ENCODE data around the gene IPP. TPM values are rescaled to one million over a fixed set of nuclear protein-coding genes. Genes with fewer than 3 reads are reported as not detected.
"Not testable (repeated sequence)": the region's sequence is repeated elsewhere in the genome, so short reads cannot be mapped to it uniquely, and the experiment has no call there.

Gene IPP
- total and polyA plus RNA-seq, 4 donors = 3.9 to 16.0 (median 8.4) TPM

DNA sequence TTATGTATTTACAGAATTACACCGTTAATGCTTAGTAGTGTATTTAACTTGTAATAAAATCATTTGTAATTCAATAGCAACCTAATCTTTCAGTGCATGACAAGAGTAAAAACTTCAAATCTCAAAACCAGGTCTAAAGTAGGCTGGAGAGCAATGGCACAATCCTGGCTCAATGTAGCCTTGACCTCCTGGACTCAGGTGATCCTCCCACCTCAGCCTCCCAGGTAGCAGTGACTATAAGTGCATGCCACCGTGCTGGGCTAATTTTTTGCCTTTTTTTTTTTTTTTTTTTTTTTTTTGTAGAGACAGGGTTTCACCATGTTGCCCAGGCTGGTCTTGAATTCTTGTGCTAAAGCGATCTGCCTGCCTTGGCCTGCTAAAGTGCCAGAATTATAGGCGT is 11.3 kb downstream of the IPP start:
- no peak for ATAC-seq (ENCODE audit: insufficient read depth, low FRiP score)
- H3K27ac ChIP-seq (ENCODE audit: low read depth in 1 of 2, low read length in 1 of 2) = no peak overlapping the region
- peaks cover 2 to 7% (median 4%) of the 10 kb centered on the region in 4 donors for H3K36me3 ChIP-seq (ENCODE audit: control insufficient read depth in 4 of 4, insufficient read depth in 4 of 4, low read length in 4 of 4)
- no peak for DNase-seq
- H3K9me3 ChIP-seq (ENCODE audit: control insufficient read depth in 4 of 4, insufficient read depth in 3 of 4, low read length in 3 of 4) = no peaks in the 10 kb centered on the region
- peaks cover 0 to 3% (median 0%) of the 10 kb centered on the region in 5 donors for H3K4me1 ChIP-seq (ENCODE audit: control insufficient read depth in 5 of 5, insufficient read depth in 5 of 5, low read length in 5 of 5)
- 93 to 94% methylated on average over 4 of the region's 4 CpGs for WGBS, 2 donors
- no peak overlapping the region for H3K9ac ChIP-seq (ENCODE audit: insufficient read depth in 1 of 2, low read length in 2 of 2)
- H3K27me3 ChIP-seq (ENCODE audit: control insufficient read depth in 3 of 3, insufficient read depth in 3 of 3, low read length in 2 of 3) = no peaks in the 10 kb centered on the region
- no peak overlapping the region for H3K4me3 ChIP-seq
- TF ChIP-seq, protein P1, sequence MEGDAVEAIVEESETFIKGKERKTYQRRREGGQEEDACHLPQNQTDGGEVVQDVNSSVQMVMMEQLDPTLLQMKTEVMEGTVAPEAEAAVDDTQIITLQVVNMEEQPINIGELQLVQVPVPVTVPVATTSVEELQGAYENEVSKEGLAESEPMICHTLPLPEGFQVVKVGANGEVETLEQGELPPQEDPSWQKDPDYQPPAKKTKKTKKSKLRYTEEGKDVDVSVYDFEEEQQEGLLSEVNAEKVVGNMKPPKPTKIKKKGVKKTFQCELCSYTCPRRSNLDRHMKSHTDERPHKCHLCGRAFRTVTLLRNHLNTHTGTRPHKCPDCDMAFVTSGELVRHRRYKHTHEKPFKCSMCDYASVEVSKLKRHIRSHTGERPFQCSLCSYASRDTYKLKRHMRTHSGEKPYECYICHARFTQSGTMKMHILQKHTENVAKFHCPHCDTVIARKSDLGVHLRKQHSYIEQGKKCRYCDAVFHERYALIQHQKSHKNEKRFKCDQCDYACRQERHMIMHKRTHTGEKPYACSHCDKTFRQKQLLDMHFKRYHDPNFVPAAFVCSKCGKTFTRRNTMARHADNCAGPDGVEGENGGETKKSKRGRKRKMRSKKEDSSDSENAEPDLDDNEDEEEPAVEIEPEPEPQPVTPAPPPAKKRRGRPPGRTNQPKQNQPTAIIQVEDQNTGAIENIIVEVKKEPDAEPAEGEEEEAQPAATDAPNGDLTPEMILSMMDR (IDR thresholded peaks at IDR 0.05; ENCODE audit: control extremely low read depth, extremely low read depth) = no peak

DNA sequence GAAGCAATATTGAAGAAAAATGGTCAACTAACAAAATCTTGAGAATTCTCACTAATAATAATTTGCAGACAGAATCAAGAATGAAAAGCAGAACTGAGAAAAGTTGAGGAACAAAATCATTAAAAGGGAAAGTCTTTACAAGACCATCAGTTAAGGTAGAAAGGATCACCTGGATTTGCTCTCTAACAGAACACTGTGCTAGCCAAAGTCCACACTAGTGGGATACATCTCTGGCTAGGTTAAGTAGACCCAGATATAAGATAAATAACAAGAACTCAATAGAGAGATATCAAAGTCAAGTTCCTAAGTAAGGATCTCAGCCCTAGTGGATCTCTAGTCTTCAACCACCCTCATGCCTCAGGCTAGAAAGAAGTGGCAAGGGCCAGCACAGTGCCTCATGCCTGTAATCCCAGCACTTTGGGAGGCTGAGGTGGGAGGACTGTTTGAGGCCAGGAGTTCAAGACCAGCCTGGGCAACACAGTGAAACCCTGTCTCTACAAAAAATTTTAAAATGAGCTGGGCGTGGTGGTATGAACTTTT is 19.6 kb downstream of the IPP start:
- DNase-seq = no peak
- Histone ChIP-seq H3K9ac (ENCODE audit: insufficient read depth in 1 of 2, low read length in 2 of 2) (no peak overlapping the region), H3K4me3 (no peak overlapping the region), H3K27ac (ENCODE audit: low read depth in 1 of 2, low read length in 1 of 2) (peak overlapping the region in 1 of 2 donors; percentile 15), H3K36me3 (ENCODE audit: control insufficient read depth in 4 of 4, insufficient read depth in 4 of 4, low read length in 4 of 4) (peaks cover 0 to 8% (median 2%) of the 10 kb centered on the region in 4 donors), H3K27me3 (ENCODE audit: control insufficient read depth in 3 of 3, insufficient read depth in 3 of 3, low read length in 2 of 3) (no peaks in the 10 kb centered on the region), H3K4me1 (ENCODE audit: control insufficient read depth in 5 of 5, insufficient read depth in 5 of 5, low read length in 5 of 5) (no peaks in the 10 kb centered on the region), H3K9me3 (ENCODE audit: control insufficient read depth in 4 of 4, insufficient read depth in 3 of 4, low read length in 3 of 4) (no peaks in the 10 kb centered on the region)
- no peak for ATAC-seq (ENCODE audit: insufficient read depth, low FRiP score)
- WGBS, 2 donors = 96 to 100% methylated on average over 1 of the region's 1 CpG
- TF ChIP-seq, protein P1 (IDR thresholded peaks at IDR 0.05; ENCODE audit: control extremely low read depth, extremely low read depth) = no peak

DNA sequence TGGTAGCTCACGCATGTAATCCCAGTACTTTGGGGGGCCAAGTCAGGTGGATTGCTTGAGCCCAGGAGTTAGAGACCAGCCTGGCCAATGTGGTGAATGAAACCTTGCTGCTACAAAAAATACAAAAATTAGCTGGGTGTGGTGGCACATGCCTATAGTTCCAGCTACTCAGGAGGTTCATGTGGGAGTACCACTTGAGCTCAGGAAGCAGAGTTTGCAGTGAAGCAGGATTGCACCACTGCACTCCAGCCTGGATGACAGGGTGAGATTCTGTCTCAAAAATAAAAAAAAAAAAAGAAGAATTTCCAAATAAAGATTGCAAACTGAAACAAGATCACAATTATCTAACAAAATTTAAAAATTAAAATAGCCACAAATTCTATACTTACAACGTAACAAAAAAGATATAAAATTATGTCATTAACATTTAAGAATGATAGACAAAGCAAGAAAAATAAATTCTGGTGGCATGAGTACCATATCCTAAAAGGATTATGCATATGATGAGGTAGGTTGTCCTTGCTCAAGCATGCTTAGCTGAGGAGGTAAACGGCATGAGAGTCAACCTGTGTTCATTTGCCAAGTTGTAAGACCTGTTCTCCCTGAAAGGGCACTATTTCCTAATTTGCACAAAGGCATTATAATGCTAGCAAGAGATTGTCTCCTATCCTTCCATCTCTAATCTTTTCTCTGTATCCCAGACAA is 20.2 kb downstream of the IPP start:
- Histone ChIP-seq H3K27me3 (ENCODE audit: control insufficient read depth in 3 of 3, insufficient read depth in 3 of 3, low read length in 2 of 3) (no peaks in the 10 kb centered on the region), H3K4me1 (ENCODE audit: control insufficient read depth in 5 of 5, insufficient read depth in 5 of 5, low read length in 5 of 5) (no peaks in the 10 kb centered on the region), H3K36me3 (ENCODE audit: control insufficient read depth in 4 of 4, insufficient read depth in 4 of 4, low read length in 4 of 4) (peaks cover 0 to 8% (median 2%) of the 10 kb centered on the region in 4 donors), H3K27ac (ENCODE audit: low read depth in 1 of 2, low read length in 1 of 2) (peak overlapping the region in 1 of 2 donors; percentile 59), H3K9me3 (ENCODE audit: control insufficient read depth in 4 of 4, insufficient read depth in 3 of 4, low read length in 3 of 4) (no peaks in the 10 kb centered on the region), H3K4me3 (no peak overlapping the region), H3K9ac (ENCODE audit: insufficient read depth in 1 of 2, low read length in 2 of 2) (no peak overlapping the region)
- ATAC-seq (ENCODE audit: insufficient read depth, low FRiP score) (no peak), DNase-seq (peak in 2 of 3 donors; percentile 35 to 63)
- TF ChIP-seq, protein P1 (IDR thresholded peaks at IDR 0.05; ENCODE audit: control extremely low read depth, extremely low read depth) = no peak
- 70 to 80% methylated on average over 3 of the region's 3 CpGs for WGBS, 2 donors

DNA sequence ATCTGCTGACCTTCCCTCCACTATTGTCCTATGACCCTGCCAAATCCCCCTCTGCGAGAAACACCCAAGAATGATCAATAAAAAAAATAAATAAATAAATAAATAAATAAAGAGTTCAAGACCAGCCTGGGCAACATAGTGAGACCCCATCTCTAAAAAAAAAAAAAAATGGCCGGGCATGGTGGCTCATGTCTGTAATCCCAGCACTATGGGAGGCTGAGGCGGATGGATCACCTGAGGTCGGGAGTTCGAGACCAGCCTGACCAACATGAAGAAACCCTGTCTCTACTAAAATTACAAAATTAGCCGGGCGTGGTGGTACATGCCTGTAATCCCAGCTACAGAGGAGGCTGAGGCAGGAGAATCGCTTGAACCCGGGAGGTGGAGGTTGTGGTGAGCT is 24.4 kb downstream of the IPP start:
- H3K4me1 ChIP-seq (ENCODE audit: control insufficient read depth in 5 of 5, insufficient read depth in 5 of 5, low read length in 5 of 5); H3K27me3 ChIP-seq (ENCODE audit: control insufficient read depth in 3 of 3, insufficient read depth in 3 of 3, low read length in 2 of 3); H3K27ac ChIP-seq (ENCODE audit: low read depth in 1 of 2, low read length in 1 of 2); H3K9me3 ChIP-seq (ENCODE audit: control insufficient read depth in 4 of 4, insufficient read depth in 3 of 4, low read length in 3 of 4); H3K9ac ChIP-seq (ENCODE audit: insufficient read depth in 1 of 2, low read length in 2 of 2); DNase-seq; H3K4me3 ChIP-seq; ATAC-seq (ENCODE audit: insufficient read depth, low FRiP score); H3K36me3 ChIP-seq (ENCODE audit: control insufficient read depth in 4 of 4, insufficient read depth in 4 of 4, low read length in 4 of 4): not testable (repeated sequence)
- WGBS, 2 donors = 97 to 98% methylated on average over 8 to 9 of the region's 9 CpGs
